Measurements from ENCODE around the gene KLK4.

GRCh38 chr19:50943074-50943828, 32.1 kb upstream of the KLK4 start:
- TF ChIP-seq, protein P1, sequence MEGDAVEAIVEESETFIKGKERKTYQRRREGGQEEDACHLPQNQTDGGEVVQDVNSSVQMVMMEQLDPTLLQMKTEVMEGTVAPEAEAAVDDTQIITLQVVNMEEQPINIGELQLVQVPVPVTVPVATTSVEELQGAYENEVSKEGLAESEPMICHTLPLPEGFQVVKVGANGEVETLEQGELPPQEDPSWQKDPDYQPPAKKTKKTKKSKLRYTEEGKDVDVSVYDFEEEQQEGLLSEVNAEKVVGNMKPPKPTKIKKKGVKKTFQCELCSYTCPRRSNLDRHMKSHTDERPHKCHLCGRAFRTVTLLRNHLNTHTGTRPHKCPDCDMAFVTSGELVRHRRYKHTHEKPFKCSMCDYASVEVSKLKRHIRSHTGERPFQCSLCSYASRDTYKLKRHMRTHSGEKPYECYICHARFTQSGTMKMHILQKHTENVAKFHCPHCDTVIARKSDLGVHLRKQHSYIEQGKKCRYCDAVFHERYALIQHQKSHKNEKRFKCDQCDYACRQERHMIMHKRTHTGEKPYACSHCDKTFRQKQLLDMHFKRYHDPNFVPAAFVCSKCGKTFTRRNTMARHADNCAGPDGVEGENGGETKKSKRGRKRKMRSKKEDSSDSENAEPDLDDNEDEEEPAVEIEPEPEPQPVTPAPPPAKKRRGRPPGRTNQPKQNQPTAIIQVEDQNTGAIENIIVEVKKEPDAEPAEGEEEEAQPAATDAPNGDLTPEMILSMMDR (IDR thresholded peaks at IDR 0.05) = no peak
- no peak for TF ChIP-seq EP300 (IDR thresholded peaks at IDR 0.05)
